Left ventricle myocardium inferior (tissue), 1 donor: ENCODE results near the gene EFNA5. TPM values are rescaled to one million over a fixed set of nuclear protein-coding genes. Genes with fewer than 3 reads are reported as not detected.

Source experiments
- DNase-seq: peaks from one replicate; pipeline ENCODE4 v3.0.0-alpha.2; 2020
- H3K27ac ChIP-seq: fragments of 200-600 bp; replicated peaks from 2 replicates; pipeline ENCODE4 v1.8.0; 2021
- H3K27me3 ChIP-seq: fragments of 200-600 bp; 2 replicates; pipeline ENCODE4 v1.8.0; 2021; ENCODE audit warnings: low read depth
- H3K36me3 ChIP-seq: fragments of 200-600 bp; 2 replicates; pipeline ENCODE4 v1.8.0; 2021
- H3K4me1 ChIP-seq: fragments of 200-600 bp; 2 replicates; pipeline ENCODE4 v1.8.0; 2021
- H3K4me3 ChIP-seq: fragments of 200-600 bp; 2 replicates; pipeline ENCODE4 v1.8.0; 2021; ENCODE audit warnings: mild to moderate bottlenecking, moderate library complexity
- H3K9me3 ChIP-seq: fragments of 200-600 bp; replicated peaks from 2 replicates; pipeline ENCODE4 v1.8.0; 2021
- CTCF ChIP-seq: fragments of 200-600 bp; IDR thresholded peaks from 2 replicates; pipeline ENCODE4 v1.8.0; 2021; ENCODE audit warnings: antibody characterized with exemption, mild to moderate bottlenecking, borderline replicate concordance
- intact Hi-C: fragments of 100-400 bp; cut with micrococcal nuclease; formaldehyde crosslinking; loops from one replicate; pipeline ENCODE4 v1.11.0; 2022
- total RNA-seq: library from RNA; stranded (reverse); fragmentation: NEBNext Ultra II Directional; extraction: Animal tissue kit (Norgen Biotek cat#: 25700); gene quantifications from one replicate; pipeline ENCODE4 v1.2.1, GENCODE V29; 2021
- donor health status: DM: no; HTN: yes; CAD: no; lungs with severe emphysema.

EFNA5 gene
- total RNA-seq, 1 donor from 2014 or later: 28.2 TPM

GRCh38 chr5:107538805-107539445 is 131.8 kb downstream of the EFNA5 start:
- no peaks in the 10 kb centered on the region for H3K36me3 ChIP-seq
- H3K4me1 ChIP-seq: peaks cover 71% of the 10 kb centered on the region
- H3K27me3 ChIP-seq: no peaks in the 10 kb centered on the region
- intact Hi-C loops: no loop called here
- TF ChIP-seq CTCF: no peak
- no peaks in the 10 kb centered on the region for H3K9me3 ChIP-seq
- DNase-seq: no peak
- H3K27ac ChIP-seq: peak overlapping the region; percentile 59
- H3K4me3 ChIP-seq: no peak overlapping the region

GRCh38 chr5:107538331-107538730 is 132.4 kb downstream of the EFNA5 start:
- Histone ChIP-seq H3K9me3 (no peaks in the 10 kb centered on the region), H3K27ac (peak overlapping the region; percentile 59), H3K27me3 (no peaks in the 10 kb centered on the region), H3K4me3 (no peak overlapping the region), H3K4me1 (peaks cover 72% of the 10 kb centered on the region), H3K36me3 (no peaks in the 10 kb centered on the region)
- TF ChIP-seq CTCF: no peak
- intact Hi-C loops: no loop called here
- DNase-seq: no peak

GRCh38 chr5:107535849-107536248 is 134.9 kb downstream of the EFNA5 start:
- no peak overlapping the region for H3K27ac ChIP-seq
- H3K36me3 ChIP-seq: no peaks in the 10 kb centered on the region
- no peaks in the 10 kb centered on the region for H3K27me3 ChIP-seq
- H3K9me3 ChIP-seq: no peaks in the 10 kb centered on the region
- no peak for TF ChIP-seq CTCF
- intact Hi-C loops: no loop called here
- no peak for DNase-seq
- H3K4me1 ChIP-seq: peaks cover 68% of the 10 kb centered on the region
- H3K4me3 ChIP-seq: no peak overlapping the region

GRCh38 chr5:107533910-107534876 is 136.5 kb downstream of the EFNA5 start:
- H3K4me1 ChIP-seq: peaks cover 64% of the 10 kb centered on the region
- no peak overlapping the region for H3K27ac ChIP-seq
- intact Hi-C loops: no loop called here
- no peak overlapping the region for H3K4me3 ChIP-seq
- H3K36me3 ChIP-seq: no peaks in the 10 kb centered on the region
- TF ChIP-seq CTCF: no peak
- H3K9me3 ChIP-seq: no peaks in the 10 kb centered on the region
- no peak for DNase-seq
- no peaks in the 10 kb centered on the region for H3K27me3 ChIP-seq

- H3K4me3 ChIP-seq: no peak overlapping the region
- intact Hi-C loops: no loop called here
- no peaks in the 10 kb centered on the region for H3K27me3 ChIP-seq
- H3K27ac ChIP-seq: no peak overlapping the region
- peaks cover 53% of the 10 kb centered on the region for H3K4me1 ChIP-seq
- no peaks in the 10 kb centered on the region for H3K9me3 ChIP-seq
- no peak for DNase-seq
- no peaks in the 10 kb centered on the region for H3K36me3 ChIP-seq
- no peak for TF ChIP-seq CTCF
Observed at GRCh38 chr5:107532916-107533315, 137.8 kb downstream of the EFNA5 start.
